HG03575 (cell line): ENCODE measurements around the gene CELF5.
"Not testable (repeated sequence)": the region's sequence is repeated elsewhere in the genome, so short reads cannot be mapped to it uniquely, and the experiment has no call there.

Source experiments
- ATAC-seq: cut with Tn5 transposase; IDR thresholded peaks from one replicate; pipeline ENCODE4 v1.9.1; 2021; ENCODE audit not compliant: unreplicated experiment, insufficient number of reproducible peaks, low FRiP score; ENCODE audit errors: extremely low read depth

Gene CELF5

GRCh38 chr19:3233831-3234230 lies 9.4 kb downstream of the CELF5 start:
- ATAC-seq = no peak

- ATAC-seq = no peak
Observed at GRCh38 chr19:3234800-3235199, 10.3 kb downstream of the CELF5 start.

- ATAC-seq = not testable (repeated sequence)
Observed at GRCh38 chr19:3235604-3236003, 11.1 kb downstream of the CELF5 start.

- no peak for ATAC-seq
Observed at GRCh38 chr19:3236272-3236671, 11.8 kb downstream of the CELF5 start.

- no peak for ATAC-seq
Observed at GRCh38 chr19:3238066-3238561, 13.7 kb downstream of the CELF5 start.

GRCh38 chr19:3239367-3239766 lies 14.9 kb downstream of the CELF5 start:
- no peak for ATAC-seq

- ATAC-seq = no peak
Observed at GRCh38 chr19:3243819-3244700, 19.6 kb downstream of the CELF5 start.

GRCh38 chr19:3245050-3245449 lies 20.6 kb downstream of the CELF5 start:
- ATAC-seq = no peak

GRCh38 chr19:3248728-3249326 lies 24.4 kb downstream of the CELF5 start:
- ATAC-seq = no peak

GRCh38 chr19:3249408-3249807 lies 24.9 kb downstream of the CELF5 start:
- no peak for ATAC-seq

- no peak for ATAC-seq
Observed at GRCh38 chr19:3250675-3251074, 26.2 kb downstream of the CELF5 start.

GRCh38 chr19:3251229-3251628 lies 26.8 kb downstream of the CELF5 start:
- no peak for ATAC-seq

GRCh38 chr19:3252650-3253049 lies 28.2 kb downstream of the CELF5 start:
- ATAC-seq = no peak

- no peak for ATAC-seq
Observed at GRCh38 chr19:3253270-3253669, 28.8 kb downstream of the CELF5 start.

- no peak for ATAC-seq
Observed at GRCh38 chr19:3254520-3254919, 30.1 kb downstream of the CELF5 start.

GRCh38 chr19:3257071-3257470 lies 32.6 kb downstream of the CELF5 start:
- no peak for ATAC-seq

GRCh38 chr19:3262362-3262761 lies 37.9 kb downstream of the CELF5 start:
- ATAC-seq = no peak

GRCh38 chr19:3263866-3264265 lies 39.4 kb downstream of the CELF5 start:
- ATAC-seq = no peak

GRCh38 chr19:3265432-3265831 lies 41.0 kb downstream of the CELF5 start:
- no peak for ATAC-seq

GRCh38 chr19:3266092-3266693 lies 41.7 kb downstream of the CELF5 start:
- ATAC-seq = no peak
